Lower lobe of right lung (tissue), 2 donors: ENCODE measurements around the gene PITPNM2. TPM values are rescaled to one million over a fixed set of nuclear protein-coding genes. Genes with fewer than 3 reads are reported as not detected.
A peak's percentile ranks its signal among the peaks of the same experiment; 100 is the strongest.

Experiments
- ATAC-seq, 2 donors: fragments of 200-7000 bp; cut with Tn5 transposase; one replicate each; pipeline ENCODE4 v1.9.1; 2020 to 2022; ENCODE audit warnings: mild to moderate bottlenecking in 2 of 2, moderate library complexity in 2 of 2
- DNase-seq: peaks from one replicate; pipeline ENCODE4 v3.0.0-alpha.2; 2020
- H3K27ac ChIP-seq: fragments of 200-600 bp; one replicate; pipeline ENCODE4 v1.8.0; 2022
- H3K27me3 ChIP-seq: fragments of 200-600 bp; one replicate; pipeline ENCODE4 v1.8.0; 2022; ENCODE audit warnings: low read depth
- H3K36me3 ChIP-seq: fragments of 200-600 bp; one replicate; pipeline ENCODE4 v1.8.0; 2022; ENCODE audit warnings: mild to moderate bottlenecking
- H3K4me1 ChIP-seq: fragments of 200-600 bp; one replicate; pipeline ENCODE4 v1.8.0; 2022
- H3K4me3 ChIP-seq: fragments of 200-600 bp; one replicate; pipeline ENCODE4 v1.8.0; 2022; ENCODE audit warnings: mild to moderate bottlenecking
- H3K9me3 ChIP-seq: fragments of 200-600 bp; one replicate; pipeline ENCODE4 v1.8.0; 2022
- CTCF ChIP-seq: fragments of 200-600 bp; IDR thresholded peaks from one replicate; pipeline ENCODE4 v1.8.0; 2022; ENCODE audit warnings: antibody characterized with exemption, mild to moderate bottlenecking
- intact Hi-C: fragments of 100-400 bp; cut with DNase I; formaldehyde crosslinking; loops from one replicate; pipeline ENCODE4 v1.11.0; 2022
- total RNA-seq: library from RNA; stranded (reverse); fragmentation: NEBNext Ultra II Directional; extraction: Animal tissue kit (Norgen Biotek cat#: 25700); gene quantifications from one replicate; pipeline ENCODE4 v1.2.1, GENCODE V29; 2021
- donor health status: DM: no; HTN: yes; CAD: no; lungs with severe emphysema.

The PITPNM2 gene
- total RNA-seq, 1 donor from 2014 or later, result 29.9 TPM

GRCh38 chr12:123111498-123112165, 39.3 kb downstream of the PITPNM2 start:
- intact Hi-C loops, result no loop called here
- TF ChIP-seq CTCF, result no peak
- no peak overlapping the region for H3K27ac ChIP-seq
- ATAC-seq (no peak), DNase-seq (no peak)
- no peaks in the 10 kb centered on the region for H3K27me3 ChIP-seq
- peaks cover 52% of the 10 kb centered on the region for H3K4me1 ChIP-seq
- H3K36me3 ChIP-seq, result no peaks in the 10 kb centered on the region
- H3K4me3 ChIP-seq, result no peak overlapping the region
- H3K9me3 ChIP-seq, result no peaks in the 10 kb centered on the region

GRCh38 chr12:123109319-123109772, 41.5 kb downstream of the PITPNM2 start:
- H3K36me3 ChIP-seq, result no peaks in the 10 kb centered on the region
- peak overlapping the region; percentile 18 for H3K27ac ChIP-seq
- no peaks in the 10 kb centered on the region for H3K9me3 ChIP-seq
- intact Hi-C loops, result no loop called here
- H3K4me1 ChIP-seq, result peaks cover 47% of the 10 kb centered on the region
- ATAC-seq, result no peak
- no peak for DNase-seq
- H3K27me3 ChIP-seq, result no peaks in the 10 kb centered on the region
- TF ChIP-seq CTCF, result no peak
- H3K4me3 ChIP-seq, result no peak overlapping the region

- intact Hi-C loops, result no loop called here
- no peak overlapping the region for H3K4me3 ChIP-seq
- H3K4me1 ChIP-seq, result peaks cover 45% of the 10 kb centered on the region
- H3K36me3 ChIP-seq, result no peaks in the 10 kb centered on the region
- DNase-seq, result no peak
- TF ChIP-seq CTCF, result no peak
- no peaks in the 10 kb centered on the region for H3K27me3 ChIP-seq
- ATAC-seq, result no peak
- no peaks in the 10 kb centered on the region for H3K9me3 ChIP-seq
- peak overlapping the region; percentile 79 for H3K27ac ChIP-seq
Measured at GRCh38 chr12:123108682-123109066, 42.2 kb downstream of the PITPNM2 start.

- TF ChIP-seq CTCF, result no peak
- no peak for DNase-seq
- no peaks in the 10 kb centered on the region for H3K36me3 ChIP-seq
- no peak for ATAC-seq
- no peaks in the 10 kb centered on the region for H3K9me3 ChIP-seq
- H3K4me1 ChIP-seq, result peaks cover 48% of the 10 kb centered on the region
- H3K27me3 ChIP-seq, result no peaks in the 10 kb centered on the region
- intact Hi-C loops, result no loop called here
- H3K27ac ChIP-seq, result peak overlapping the region; percentile 79
- no peak overlapping the region for H3K4me3 ChIP-seq
Measured at GRCh38 chr12:123107926-123108681, 42.8 kb downstream of the PITPNM2 start.

- Histone ChIP-seq H3K4me1 (peaks cover 61% of the 10 kb centered on the region), H3K27me3 (no peaks in the 10 kb centered on the region), H3K36me3 (no peaks in the 10 kb centered on the region), H3K9me3 (no peaks in the 10 kb centered on the region), H3K4me3 (no peak overlapping the region), H3K27ac (peak overlapping the region; percentile 79)
- peak; percentile 71 for DNase-seq
- intact Hi-C loops, result no loop called here
- TF ChIP-seq CTCF, result no peak
- ATAC-seq, result peak; percentile 41 to 84
Measured at GRCh38 chr12:123106640-123107359, 44.1 kb downstream of the PITPNM2 start.
